Tibial nerve (tissue), 3 donors: ENCODE measurements around the gene RPN1.

Experiments
- POLR2A ChIP-seq, 2 donors: fragments of 450-650 bp; IDR thresholded peaks; one replicate each; pipeline ENCODE4 v1.6.1; 2017; ENCODE audit warnings: antibody characterized with exemption in 2 of 2, mild to moderate bottlenecking in 2 of 2, moderate library complexity in 2 of 2
- TF ChIP-seq, protein P1 (sequence below), 5 experiments: fragments of 200-600 bp in 3 of 5; fragments of 450-650 bp in 2 of 5; sonication (generic) in 3 of 5; IDR thresholded peaks; one replicate each; pipeline ENCODE4 v1.5.1; 2016 to 2019; ENCODE audit warnings: antibody characterized with exemption in 5 of 5, mild to moderate bottlenecking in 3 of 5, moderate library complexity in 2 of 5

GRCh38 chr3:128576290-128576689, 74.3 kb downstream of the RPN1 start:
- TF ChIP-seq, protein P1, sequence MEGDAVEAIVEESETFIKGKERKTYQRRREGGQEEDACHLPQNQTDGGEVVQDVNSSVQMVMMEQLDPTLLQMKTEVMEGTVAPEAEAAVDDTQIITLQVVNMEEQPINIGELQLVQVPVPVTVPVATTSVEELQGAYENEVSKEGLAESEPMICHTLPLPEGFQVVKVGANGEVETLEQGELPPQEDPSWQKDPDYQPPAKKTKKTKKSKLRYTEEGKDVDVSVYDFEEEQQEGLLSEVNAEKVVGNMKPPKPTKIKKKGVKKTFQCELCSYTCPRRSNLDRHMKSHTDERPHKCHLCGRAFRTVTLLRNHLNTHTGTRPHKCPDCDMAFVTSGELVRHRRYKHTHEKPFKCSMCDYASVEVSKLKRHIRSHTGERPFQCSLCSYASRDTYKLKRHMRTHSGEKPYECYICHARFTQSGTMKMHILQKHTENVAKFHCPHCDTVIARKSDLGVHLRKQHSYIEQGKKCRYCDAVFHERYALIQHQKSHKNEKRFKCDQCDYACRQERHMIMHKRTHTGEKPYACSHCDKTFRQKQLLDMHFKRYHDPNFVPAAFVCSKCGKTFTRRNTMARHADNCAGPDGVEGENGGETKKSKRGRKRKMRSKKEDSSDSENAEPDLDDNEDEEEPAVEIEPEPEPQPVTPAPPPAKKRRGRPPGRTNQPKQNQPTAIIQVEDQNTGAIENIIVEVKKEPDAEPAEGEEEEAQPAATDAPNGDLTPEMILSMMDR (IDR thresholded peaks at IDR 0.05) = no peak
- no peak for TF ChIP-seq POLR2A (IDR thresholded peaks at IDR 0.05)
